Measurements from ENCODE around the gene RPS6KC1. TPM values are rescaled to one million over a fixed set of nuclear protein-coding genes. Genes with fewer than 3 reads are reported as not detected.
"Not testable (repeated sequence)": the region's sequence is repeated elsewhere in the genome, so short reads cannot be mapped to it uniquely, and the experiment has no call there.

RPS6KC1 gene, protein sequence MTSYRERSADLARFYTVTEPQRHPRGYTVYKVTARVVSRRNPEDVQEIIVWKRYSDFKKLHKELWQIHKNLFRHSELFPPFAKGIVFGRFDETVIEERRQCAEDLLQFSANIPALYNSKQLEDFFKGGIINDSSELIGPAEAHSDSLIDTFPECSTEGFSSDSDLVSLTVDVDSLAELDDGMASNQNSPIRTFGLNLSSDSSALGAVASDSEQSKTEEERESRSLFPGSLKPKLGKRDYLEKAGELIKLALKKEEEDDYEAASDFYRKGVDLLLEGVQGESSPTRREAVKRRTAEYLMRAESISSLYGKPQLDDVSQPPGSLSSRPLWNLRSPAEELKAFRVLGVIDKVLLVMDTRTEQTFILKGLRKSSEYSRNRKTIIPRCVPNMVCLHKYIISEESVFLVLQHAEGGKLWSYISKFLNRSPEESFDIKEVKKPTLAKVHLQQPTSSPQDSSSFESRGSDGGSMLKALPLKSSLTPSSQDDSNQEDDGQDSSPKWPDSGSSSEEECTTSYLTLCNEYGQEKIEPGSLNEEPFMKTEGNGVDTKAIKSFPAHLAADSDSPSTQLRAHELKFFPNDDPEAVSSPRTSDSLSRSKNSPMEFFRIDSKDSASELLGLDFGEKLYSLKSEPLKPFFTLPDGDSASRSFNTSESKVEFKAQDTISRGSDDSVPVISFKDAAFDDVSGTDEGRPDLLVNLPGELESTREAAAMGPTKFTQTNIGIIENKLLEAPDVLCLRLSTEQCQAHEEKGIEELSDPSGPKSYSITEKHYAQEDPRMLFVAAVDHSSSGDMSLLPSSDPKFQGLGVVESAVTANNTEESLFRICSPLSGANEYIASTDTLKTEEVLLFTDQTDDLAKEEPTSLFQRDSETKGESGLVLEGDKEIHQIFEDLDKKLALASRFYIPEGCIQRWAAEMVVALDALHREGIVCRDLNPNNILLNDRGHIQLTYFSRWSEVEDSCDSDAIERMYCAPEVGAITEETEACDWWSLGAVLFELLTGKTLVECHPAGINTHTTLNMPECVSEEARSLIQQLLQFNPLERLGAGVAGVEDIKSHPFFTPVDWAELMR
- polyA plus RNA-seq: 1 to 10 TPM; 3.8 to 6.6 (median 6.2) TPM

DNA sequence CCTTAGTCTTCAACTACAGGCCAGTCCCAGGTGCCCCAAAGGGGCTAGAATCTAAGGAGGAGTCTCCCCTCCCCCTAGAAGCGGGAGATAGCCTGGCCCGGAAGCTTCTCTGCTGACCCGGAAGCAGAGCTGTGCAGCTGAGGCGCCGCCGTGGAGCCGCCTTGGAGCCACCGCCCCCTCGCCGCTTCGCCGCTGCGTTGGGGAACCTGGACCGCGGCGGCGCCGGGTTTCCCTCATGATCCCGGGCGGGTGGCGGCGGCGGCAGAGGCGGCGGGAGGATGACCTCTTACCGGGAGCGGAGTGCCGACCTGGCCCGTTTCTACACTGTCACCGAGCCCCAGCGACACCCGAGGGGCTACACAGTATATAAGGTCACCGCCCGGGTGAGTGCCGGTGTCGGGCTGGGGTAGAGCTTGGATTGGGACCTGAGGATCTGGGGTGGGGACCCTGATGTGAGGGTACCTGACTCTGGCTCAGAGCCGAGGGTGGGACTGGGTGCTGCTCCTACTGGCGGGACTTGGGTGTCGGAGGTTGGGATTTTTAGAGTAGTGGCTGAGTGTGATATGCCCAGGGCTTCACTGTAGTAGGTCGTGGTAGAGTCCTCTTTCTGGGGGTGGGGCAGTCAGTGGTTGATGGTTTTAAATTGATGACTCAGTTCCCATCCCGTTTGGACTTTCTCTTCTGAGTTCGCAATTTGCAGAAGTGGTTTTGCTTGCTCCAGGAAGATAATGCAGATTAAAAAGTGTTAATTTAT is at the start of gene RPS6KC1:
TSS of gene RPS6KC1 (plus strand) at position 115 of the 754 bp plus-strand sequence. CDS start at position 279, 164 bp downstream.
- WGBS, 3 donors: 0 to 1% (median 1%) methylated on average over 42 of the region's 42 CpGs
- H3K27ac ChIP-seq (ENCODE audit: low read depth, low read length): peak within 1 kb of the TSS; percentile 58

DNA sequence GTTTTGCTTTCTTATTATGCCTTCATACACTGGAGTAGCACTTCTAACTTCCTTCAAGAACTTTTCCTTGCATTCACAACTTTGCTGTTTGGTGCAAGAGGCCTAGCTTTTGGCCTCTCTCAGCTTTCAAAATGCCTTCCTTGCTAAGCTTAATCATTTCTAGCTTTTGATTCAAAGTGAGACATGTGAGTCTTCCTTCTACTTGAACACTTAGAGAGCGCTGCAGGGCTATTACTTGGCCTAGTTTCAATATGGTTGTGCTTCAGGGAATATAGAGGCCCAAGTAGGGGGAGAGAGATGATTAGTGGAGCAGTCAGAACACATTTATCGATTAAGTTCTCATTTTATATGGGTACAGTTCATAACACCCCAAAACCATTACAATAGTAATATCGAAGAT is 47.8 kb upstream of the RPS6KC1 start:
- 91 to 95% (median 91%) methylated on average over 3 of the region's 3 CpGs for WGBS, 3 donors
- no peak overlapping the region for H3K27ac ChIP-seq (ENCODE audit: low read depth, low read length)

DNA sequence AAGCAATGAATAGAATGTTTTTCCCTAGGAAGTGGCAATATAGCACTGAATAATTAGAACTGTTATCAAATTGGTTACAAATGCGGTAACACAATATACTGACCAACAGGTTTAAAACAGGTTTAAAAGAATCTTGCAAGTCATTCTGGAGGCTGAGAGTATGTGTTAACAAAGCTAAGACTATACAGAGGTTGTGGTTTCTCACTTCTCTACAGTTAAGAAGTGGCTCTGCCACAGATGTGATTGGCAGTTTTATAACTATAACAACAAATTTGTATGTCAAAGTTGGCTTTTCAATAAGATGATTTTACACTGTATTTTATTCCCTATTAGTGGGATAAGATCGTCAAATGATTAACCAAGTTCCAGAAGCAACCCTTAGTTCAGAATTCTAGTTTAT is 42.5 kb upstream of the RPS6KC1 start:
- no peak overlapping the region for H3K27ac ChIP-seq (ENCODE audit: low read depth, low read length)
- 74 to 92% (median 91%) methylated on average over 2 of the region's 2 CpGs for WGBS, 3 donors

DNA sequence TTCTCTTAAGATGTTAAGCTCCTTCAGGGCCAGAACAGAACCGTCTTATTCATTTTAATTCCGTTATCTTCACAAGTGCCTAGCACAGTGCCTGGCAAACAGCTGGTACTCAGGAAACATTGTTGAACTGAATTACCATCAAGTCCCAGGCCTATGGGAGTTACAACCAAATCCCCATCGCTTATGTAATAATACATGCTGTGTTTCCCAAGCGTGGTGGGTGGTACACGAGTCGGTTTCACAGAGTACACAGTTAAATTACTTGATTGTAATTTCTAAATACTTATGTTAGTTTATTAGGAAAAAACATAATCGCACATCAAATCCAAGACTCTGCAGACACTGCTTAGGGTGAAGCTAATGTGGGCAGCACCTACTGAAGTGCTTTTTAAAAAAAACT is 36.4 kb upstream of the RPS6KC1 start:
- H3K27ac ChIP-seq (ENCODE audit: low read depth, low read length): no peak overlapping the region
- 13 to 15% (median 13%) methylated on average over 7 of the region's 7 CpGs for WGBS, 3 donors

DNA sequence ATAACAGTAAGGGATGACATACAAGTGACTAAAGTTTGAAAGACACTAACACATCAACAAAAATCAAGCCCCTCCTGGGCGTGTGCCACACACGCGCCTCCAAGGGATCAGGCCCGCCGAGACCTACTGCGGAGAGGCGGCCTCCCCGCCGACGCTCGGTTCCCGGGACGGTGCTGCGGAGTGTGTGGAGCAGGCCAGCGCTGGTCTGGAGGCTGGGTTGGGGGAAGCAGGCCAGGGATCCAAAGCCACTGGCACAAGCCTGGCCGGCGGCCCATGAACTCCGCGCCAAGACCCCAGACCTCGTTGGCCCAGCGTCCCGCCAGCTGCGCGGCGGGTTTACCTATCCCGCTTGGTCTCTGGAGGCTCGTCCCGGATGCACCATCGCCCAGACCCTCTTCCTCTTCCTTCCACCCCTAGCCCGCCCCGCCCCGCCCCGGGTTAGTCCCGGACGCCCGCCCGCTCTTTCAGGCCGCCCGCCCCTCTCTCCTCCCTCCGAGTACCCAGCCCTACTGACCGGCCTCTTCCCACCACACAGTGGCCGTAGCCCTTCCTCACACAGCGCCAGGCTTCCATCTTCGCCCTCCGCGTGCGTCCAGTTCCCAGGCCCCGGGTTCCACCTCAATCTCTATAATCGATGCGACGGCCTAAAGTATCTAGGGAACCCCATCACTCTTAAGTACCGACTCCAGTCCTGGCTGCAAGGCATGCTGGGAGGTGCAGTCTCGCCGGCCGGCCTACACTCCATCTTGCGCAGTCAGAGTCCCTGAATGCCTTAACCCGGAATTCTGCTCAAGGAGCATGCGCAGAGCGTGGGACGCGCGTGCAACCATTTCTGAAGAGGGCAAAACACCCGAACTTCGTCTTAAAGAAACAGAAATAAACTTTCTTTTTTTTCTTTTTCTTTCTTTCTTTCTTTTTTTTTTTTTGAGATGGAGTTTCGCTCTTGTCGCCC is 35.7 kb upstream of the RPS6KC1 start, which contains the start of gene ANGEL2:
TSS of gene ANGEL2 (minus strand) at position 769 of the 952 bp plus-strand sequence. CDS start at position 573, 196 bp downstream.
- H3K27ac ChIP-seq (ENCODE audit: low read depth, low read length): peak within 1 kb of the TSS; percentile 68
- 0 to 1% (median 1%) methylated on average over 59 to 66 of the region's 66 CpGs for WGBS, 3 donors

DNA sequence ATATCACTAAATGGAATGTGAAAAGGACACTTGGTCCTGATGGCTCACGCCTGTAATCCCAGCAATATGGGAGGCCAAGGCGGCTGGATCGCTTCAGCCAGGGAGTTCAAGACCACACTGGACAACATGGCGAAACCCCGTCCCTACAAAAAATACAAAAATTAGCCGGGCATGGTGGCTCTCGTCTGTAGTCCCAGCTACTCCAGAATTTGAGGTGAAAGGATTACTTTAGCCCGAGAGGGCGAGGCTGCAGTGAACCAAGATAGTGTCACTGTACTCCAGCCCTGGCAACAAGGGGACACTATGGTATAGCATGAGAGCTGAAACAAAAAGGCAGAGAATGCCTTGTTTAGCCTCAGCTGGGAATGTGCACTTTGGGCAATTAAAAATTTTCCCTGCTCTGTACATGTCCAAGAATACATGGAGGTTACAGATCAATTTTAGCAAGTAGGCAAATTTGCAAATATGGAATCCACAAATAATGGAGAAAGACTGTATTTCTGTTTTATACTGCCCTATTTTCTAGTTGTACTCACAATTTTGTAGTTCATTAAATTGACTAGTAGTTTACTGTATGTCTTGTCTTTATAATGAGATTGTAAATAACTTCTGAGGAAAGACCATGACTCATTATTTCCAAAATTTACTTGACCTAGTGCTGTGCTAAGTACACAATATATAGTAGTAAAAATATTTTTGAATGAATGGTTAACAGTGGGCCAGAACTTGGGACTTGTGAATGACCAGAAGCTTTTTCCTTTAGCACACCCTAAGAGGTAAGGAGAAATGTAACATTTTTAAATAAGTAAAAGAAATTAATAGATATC is 33.4 kb upstream of the RPS6KC1 start:
- WGBS, 3 donors: 94 to 97% (median 96%) methylated on average over 9 of the region's 9 CpGs
- H3K27ac ChIP-seq (ENCODE audit: low read depth, low read length): no peak overlapping the region

DNA sequence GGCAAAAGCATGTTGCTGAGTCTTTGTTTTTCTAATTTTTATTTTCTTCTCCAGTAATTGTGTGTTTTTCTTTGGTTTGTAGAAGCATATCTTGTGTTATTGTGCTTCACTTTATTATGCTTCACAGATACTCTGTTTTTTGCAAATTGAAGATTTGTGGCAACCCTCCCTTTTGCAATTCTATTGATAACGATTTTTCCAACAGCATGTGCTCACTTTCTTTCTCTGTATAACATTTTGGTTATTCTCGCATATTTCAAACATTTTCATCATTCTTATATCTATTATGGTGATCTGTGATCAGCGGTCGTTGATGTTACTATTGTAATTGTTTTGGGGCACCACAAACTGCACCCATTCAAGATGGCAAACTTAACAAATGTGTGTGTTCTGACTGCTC is 31.6 kb upstream of the RPS6KC1 start:
- WGBS, 3 donors: 90 to 94% (median 91%) methylated on average over 4 of the region's 4 CpGs
- no peak overlapping the region for H3K27ac ChIP-seq (ENCODE audit: low read depth, low read length)

DNA sequence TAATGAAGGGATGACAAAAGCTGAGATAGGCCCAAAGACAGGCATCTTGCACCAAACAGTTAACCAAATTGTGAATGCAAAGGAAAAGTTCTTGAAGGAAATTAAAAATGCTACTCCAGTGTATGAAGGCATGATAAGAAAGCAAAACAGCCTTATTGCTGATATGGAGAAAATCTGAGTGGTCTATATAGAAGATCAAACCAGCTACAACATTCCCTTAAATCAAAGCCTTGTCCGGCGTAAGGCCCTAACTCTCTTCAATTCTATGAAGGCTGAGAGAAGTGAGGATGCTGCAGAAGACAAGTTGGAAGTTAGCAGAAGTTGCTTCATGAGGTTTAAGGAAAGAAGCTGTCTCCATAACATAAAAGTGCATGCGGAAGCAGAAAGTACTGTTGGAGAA is 31.0 kb upstream of the RPS6KC1 start:
- 91 to 99% (median 95%) methylated on average over 3 of the region's 3 CpGs for WGBS, 3 donors
- no peak overlapping the region for H3K27ac ChIP-seq (ENCODE audit: low read depth, low read length)

DNA sequence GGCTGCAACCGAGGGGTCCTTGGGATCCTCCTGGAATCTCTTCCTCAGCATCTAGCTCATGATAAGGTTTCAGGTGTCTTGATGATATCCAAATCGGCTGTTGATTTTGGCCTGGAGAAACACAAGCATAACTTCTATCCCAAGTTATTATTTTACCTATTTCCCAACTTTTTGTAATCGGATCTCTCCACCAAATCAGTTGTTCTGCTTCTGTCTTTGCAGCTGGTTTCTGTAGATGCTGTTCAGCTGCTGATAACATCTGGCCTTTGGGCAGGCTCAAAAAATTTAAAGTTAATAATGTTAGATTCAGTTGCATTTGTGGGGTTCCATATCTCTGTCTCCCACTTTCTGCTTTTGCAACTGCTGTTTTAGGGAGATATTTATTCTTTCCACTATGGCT is 24.0 kb upstream of the RPS6KC1 start:
- not testable (repeated sequence) for H3K27ac ChIP-seq (ENCODE audit: low read depth, low read length)
- WGBS, 3 donors: 80 to 86% (median 82%) methylated on average over 3 of the region's 3 CpGs

DNA sequence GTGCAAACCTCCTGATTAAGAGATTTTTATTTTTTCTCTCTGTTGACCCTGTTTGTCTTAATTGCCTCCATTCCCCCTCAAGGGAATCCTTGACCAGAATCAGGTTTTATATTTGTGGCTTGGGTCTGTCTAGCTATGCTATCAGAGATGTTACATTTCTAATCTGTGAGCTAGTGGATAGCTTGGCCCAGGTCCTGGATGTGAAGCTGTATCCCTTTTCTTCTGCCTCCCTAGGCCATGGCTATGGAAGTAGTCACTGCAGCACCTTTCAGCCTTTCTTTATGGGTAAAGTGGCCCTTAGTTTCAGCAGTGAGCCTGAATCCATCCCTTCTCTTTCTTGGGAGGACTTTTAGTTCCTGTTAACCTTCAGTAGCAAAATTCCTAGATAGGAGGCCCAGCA is 18.4 kb upstream of the RPS6KC1 start:
- H3K27ac ChIP-seq (ENCODE audit: low read depth, low read length): no peak overlapping the region

DNA sequence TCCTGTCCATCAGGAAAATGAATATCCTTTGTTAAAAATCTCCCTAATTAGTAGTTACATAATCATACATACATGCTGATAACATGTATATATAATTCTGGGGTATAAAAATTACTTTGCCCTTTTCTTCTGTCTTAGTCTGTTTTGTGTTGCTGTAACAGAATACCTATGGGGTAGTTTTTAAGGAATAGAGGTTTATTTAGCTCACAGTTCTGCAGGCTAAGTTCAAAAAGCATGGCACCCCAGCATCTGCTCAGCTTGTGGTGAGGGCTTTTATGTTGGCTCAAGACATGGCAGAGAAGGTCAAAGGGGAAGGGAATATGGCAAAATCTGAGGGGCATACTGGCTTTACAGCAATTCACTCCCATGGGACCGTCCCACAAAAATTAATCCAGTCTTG is 16.3 kb upstream of the RPS6KC1 start:
- WGBS, 3 donors: 88 to 97% (median 90%) methylated on average over 1 of the region's 1 CpG
- no peak overlapping the region for H3K27ac ChIP-seq (ENCODE audit: low read depth, low read length)

DNA sequence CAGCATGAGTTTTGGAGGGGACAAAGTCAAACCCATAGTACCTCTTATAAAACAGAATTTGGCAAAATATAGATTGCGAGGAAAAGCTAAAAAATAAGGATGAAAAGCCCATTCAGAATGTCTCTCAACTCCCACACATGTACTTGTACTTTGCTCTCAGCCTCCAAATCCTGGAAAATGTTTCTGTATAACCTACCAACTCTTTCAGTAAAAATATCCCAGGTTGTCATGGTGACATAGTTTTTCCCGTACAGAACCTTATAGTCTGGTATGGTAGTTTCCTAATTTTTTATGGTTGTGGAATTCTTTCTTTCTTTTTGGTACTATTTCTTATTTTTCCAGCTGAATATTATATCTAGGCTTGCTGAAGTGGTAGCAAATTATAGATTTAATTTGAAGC is 15.5 kb upstream of the RPS6KC1 start:
- WGBS, 3 donors: 69 to 83% (median 76%) methylated on average over 2 of the region's 2 CpGs
- no peak overlapping the region for H3K27ac ChIP-seq (ENCODE audit: low read depth, low read length)

DNA sequence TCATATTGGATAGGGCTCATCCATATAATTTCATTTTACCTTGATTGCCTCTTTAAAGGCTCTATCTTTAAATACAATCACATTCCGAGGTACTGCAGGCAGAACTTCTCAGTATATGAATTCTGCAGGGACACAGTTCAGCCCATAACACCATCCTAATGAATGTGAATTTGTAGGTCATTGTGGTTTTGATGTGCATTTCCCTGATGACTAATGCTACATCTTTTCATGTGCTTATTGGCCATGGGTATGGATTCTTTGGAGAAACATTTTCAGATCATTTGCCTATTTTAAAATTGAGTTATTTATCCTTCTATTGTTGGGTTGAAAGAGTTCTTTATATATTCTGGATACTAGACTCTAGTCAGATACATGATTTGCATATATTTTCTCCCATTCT is 9.6 kb upstream of the RPS6KC1 start:
- no peak overlapping the region for H3K27ac ChIP-seq (ENCODE audit: low read depth, low read length)
- WGBS, 3 donors: 66 to 80% (median 73%) methylated on average over 1 of the region's 1 CpG

DNA sequence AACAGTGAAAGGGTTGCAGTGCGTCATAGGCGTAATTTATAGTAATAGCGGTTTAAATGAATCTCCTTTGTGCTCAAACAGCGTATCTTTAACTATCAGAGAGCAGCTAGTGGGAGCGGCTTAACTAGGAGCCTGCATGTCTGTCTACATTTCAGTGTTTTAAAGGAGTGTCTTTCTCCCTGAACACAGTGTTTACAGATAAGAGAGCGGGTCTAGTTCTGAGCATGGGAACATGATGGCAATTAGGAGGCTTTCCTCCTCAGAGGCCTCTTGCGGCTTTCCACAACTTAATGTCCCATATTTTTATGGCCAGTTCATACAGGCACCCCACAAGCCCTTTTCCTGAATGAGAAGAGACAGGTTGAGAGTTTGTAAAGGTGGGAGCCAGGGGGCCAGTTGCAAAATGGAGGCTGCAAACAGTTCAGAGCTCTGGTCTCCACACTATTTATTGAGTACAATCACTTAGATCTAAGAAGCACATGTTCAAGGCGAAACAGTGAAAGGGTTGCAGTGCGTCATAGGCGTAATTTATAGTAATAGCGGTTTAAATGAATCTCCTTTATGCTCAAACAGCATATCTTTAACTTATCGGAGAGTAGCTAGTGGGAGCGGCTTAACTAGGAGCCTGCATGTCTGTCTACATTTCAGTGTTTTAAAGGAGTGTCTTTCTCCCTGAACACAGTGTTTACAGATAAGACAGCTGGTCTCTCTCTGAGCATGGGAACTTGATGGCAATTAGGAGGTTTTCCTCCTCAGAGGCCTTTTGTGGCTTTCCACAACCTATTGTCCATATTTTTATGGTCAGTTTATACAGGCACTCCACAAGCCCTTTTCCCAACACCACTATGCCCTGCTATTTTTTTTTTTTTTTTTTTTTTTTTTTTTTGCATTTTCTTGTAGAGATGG is 5.5 kb upstream of the RPS6KC1 start:
- H3K27ac ChIP-seq (ENCODE audit: low read depth, low read length): not testable (repeated sequence)
- WGBS, 3 donors: 68 to 80% (median 76%) methylated on average over 13 of the region's 13 CpGs

DNA sequence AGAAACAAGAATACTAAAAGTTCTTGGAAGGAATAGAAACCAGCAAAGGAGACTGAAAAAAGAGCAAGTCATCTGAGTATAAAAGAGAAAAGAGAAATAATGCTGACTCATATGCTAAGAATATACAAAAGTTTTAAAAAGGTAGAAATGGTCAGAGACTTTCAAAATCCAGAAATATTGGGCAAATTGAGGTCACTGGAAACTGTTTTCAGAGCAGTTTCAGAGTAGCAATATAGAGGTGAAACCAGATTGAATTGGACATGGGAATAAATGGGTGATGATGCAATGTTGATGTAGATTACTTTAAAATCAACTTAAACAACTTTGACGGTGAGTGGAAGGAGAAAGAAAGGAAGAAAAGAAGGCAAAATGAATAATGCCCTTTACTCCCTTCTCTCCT is 1.8 kb upstream of the RPS6KC1 start:
- WGBS, 3 donors: 38 to 67% (median 59%) methylated on average over 1 of the region's 1 CpG
- no peak overlapping the region for H3K27ac ChIP-seq (ENCODE audit: low read depth, low read length)

DNA sequence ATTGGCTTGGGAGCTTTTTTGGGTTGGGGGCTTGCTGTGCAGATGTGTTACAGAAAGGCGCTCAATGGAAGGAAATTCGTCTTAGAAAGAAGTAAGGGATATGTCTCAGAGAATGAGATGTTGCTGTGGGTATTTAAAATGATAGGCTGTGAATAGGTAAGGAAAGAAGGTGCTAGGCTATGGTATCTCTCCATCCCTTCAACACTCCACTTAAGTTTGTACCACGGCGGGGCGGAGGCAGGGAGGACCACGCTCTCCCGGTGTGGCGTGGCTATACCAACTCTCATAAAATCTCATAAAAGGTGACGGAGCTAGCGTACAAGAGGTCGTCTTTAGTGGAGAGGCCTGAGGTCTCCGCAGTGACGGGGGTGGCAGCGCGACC is 305 bp upstream of the RPS6KC1 start:
- H3K27ac ChIP-seq (ENCODE audit: low read depth, low read length): peak overlapping the region; percentile 58
- 18 to 25% (median 23%) methylated on average over 15 of the region's 15 CpGs for WGBS, 3 donors
